Memory B cell (primary cell): Measurements from ENCODE around the gene CTDSP1.

ENCODE experiments used
- ATAC-seq: fragments of 150-1000 bp; cut with Tn5 transposase; 2 replicates; pipeline ENCODE4 v1.10.0; 2021; ENCODE audit warnings: low read depth, mild to moderate bottlenecking, moderate library complexity
- DNase-seq, 2 donors: peaks; one replicate each; pipeline ENCODE4 v3.0.0; 2022; ENCODE audit warnings: low spot score in 2 of 2
- H3K27ac Mint-ChIP-seq: one replicate; pipeline ENCODE4 v1.8.0; 2022; ENCODE audit warnings: mild to moderate bottlenecking, moderate library complexity, mixed read lengths
- H3K27me3 Mint-ChIP-seq: one replicate; pipeline ENCODE4 v1.8.0; 2022; ENCODE audit warnings: mixed read lengths
- H3K36me3 Mint-ChIP-seq: one replicate; pipeline ENCODE4 v1.8.0; 2022; ENCODE audit warnings: mild to moderate bottlenecking, mixed read lengths
- H3K4me1 Mint-ChIP-seq: one replicate; pipeline ENCODE4 v1.8.0; 2022; ENCODE audit warnings: mixed read lengths
- H3K4me3 Mint-ChIP-seq: one replicate; pipeline ENCODE4 v1.8.0; 2022; ENCODE audit warnings: mild to moderate bottlenecking, moderate library complexity, mixed read lengths
- H3K9me3 Mint-ChIP-seq: one replicate; pipeline ENCODE4 v1.8.0; 2022; ENCODE audit warnings: mixed read lengths

CTDSP1 gene

DNA sequence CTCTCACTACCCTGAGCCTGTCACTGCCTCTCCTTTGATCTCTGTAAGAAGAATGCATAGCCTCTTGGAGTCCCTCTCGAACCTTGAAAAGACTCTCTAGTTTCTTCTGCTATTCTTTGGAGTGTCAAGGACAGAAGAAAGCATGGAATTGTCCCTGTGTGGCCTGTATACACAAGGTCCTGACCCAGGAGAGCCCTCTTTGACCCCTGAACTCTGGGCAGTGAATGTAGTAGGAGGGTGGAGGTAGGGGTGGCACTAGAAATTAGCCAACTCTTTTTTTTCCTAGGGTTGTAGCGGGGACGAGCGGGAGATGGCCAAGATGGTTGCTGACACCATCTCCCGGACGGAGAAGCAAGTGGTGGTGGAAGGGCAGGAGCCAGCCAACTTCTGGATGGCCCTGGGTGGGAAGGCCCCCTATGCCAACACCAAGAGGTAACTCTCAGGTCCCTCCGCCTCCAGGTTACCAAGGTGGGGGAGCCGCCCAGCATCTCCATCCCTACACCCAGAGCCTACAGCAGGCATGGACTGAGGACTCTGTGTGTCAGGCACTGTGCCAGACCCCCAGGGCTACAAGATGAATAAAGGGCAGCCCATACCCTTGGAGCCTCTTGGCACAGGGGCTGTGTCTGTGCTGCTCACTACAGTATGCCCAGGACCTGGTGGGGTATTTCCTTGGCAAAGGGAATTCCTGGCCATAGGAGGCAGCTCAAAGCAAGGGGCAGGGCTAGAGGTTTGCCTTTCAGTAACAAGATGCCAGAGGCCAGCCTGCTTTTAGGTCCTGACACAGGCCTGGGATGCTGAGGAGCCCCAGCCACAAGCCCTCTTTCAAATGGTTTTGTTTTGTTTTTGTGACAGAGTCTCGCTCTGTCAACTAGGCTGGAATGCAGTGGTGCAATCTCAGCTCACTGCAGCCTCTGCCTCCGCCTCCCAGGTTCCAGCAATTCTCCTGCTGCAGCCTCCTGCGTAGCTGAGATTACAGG, 35.6 kb downstream of the CTDSP1 start:
- no peaks in the 10 kb centered on the region for H3K9me3 Mint-ChIP-seq
- no peaks in the 10 kb centered on the region for H3K36me3 Mint-ChIP-seq
- H3K27ac Mint-ChIP-seq, result no peak overlapping the region
- ATAC-seq (no peak), DNase-seq (no peak)
- H3K4me3 Mint-ChIP-seq, result no peak overlapping the region
- peaks cover 6% of the 10 kb centered on the region for H3K27me3 Mint-ChIP-seq
- peaks cover 3% of the 10 kb centered on the region for H3K4me1 Mint-ChIP-seq

DNA sequence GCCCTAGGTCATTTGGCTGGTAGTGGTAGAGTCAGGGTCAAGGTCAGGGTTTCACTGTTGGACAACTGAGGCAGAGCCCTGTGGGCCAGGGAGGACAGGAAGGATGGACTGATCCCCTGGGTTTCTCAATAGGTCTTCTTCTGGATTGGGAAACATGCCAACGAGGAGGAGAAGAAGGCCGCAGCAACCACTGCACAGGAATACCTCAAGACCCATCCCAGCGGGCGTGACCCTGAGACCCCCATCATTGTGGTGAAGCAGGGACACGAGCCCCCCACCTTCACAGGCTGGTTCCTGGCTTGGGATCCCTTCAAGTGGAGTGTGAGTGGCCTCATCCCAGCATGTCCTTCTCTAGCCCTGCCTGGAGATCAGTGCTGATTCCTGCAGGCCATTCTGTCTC, 37.3 kb downstream of the CTDSP1 start:
- H3K27ac Mint-ChIP-seq, result no peak overlapping the region
- peaks cover 3% of the 10 kb centered on the region for H3K4me1 Mint-ChIP-seq
- no peak for DNase-seq
- no peak overlapping the region for H3K4me3 Mint-ChIP-seq
- peaks cover 4% of the 10 kb centered on the region for H3K27me3 Mint-ChIP-seq
- H3K9me3 Mint-ChIP-seq, result no peaks in the 10 kb centered on the region
- ATAC-seq, result no peak
- H3K36me3 Mint-ChIP-seq, result no peaks in the 10 kb centered on the region

- Mint-ChIP-seq H3K27me3 (no peaks in the 10 kb centered on the region), H3K27ac (no peak overlapping the region), H3K4me3 (no peak overlapping the region), H3K9me3 (no peaks in the 10 kb centered on the region), H3K36me3 (no peaks in the 10 kb centered on the region), H3K4me1 (peaks cover 3% of the 10 kb centered on the region)
- ATAC-seq, result no peak
- no peak for DNase-seq
These were observed 38.3 kb downstream of the CTDSP1 start for GRCh38 chr2:218437969-218438368.

GRCh38 chr2:218438596-218438995, 38.9 kb downstream of the CTDSP1 start:
- peaks cover 3% of the 10 kb centered on the region for H3K4me1 Mint-ChIP-seq
- no peaks in the 10 kb centered on the region for H3K9me3 Mint-ChIP-seq
- no peak overlapping the region for H3K27ac Mint-ChIP-seq
- DNase-seq, result no peak
- H3K27me3 Mint-ChIP-seq, result no peaks in the 10 kb centered on the region
- no peaks in the 10 kb centered on the region for H3K36me3 Mint-ChIP-seq
- H3K4me3 Mint-ChIP-seq, result no peak overlapping the region
- ATAC-seq, result peak; percentile 65

GRCh38 chr2:218444692-218445357, 45.2 kb downstream of the CTDSP1 start:
- ATAC-seq (no peak), DNase-seq (no peak)
- Mint-ChIP-seq H3K4me3 (no peak overlapping the region), H3K27ac (no peak overlapping the region), H3K36me3 (peaks cover 8% of the 10 kb centered on the region), H3K4me1 (no peaks in the 10 kb centered on the region), H3K27me3 (no peaks in the 10 kb centered on the region), H3K9me3 (no peaks in the 10 kb centered on the region)

GRCh38 chr2:218445602-218446001, 45.9 kb downstream of the CTDSP1 start:
- Mint-ChIP-seq H3K27me3 (no peaks in the 10 kb centered on the region), H3K27ac (no peak overlapping the region), H3K4me1 (no peaks in the 10 kb centered on the region), H3K36me3 (peaks cover 8% of the 10 kb centered on the region), H3K4me3 (no peak overlapping the region), H3K9me3 (no peaks in the 10 kb centered on the region)
- no peak for ATAC-seq
- DNase-seq, result no peak

DNA sequence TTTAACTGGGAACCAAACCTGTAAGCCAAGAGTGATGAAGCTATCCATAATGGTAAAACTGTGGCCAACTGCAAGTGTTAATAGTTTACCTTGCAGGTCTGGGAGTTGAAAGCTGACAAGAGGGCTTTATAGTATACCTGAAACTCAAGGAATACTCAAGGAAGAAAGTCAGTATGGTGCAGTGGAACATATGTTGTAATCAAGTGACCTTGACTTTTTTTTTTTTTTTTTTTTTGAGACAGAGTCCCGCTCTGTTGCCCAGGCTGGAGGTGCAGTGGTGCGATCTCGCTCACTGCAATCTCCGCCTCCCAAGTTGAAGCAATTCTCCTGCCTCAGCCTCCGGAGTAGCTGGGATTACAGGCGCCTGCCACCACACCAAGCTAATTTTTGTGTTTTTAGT, 46.9 kb downstream of the CTDSP1 start:
- Mint-ChIP-seq H3K27ac (no peak overlapping the region), H3K27me3 (no peaks in the 10 kb centered on the region), H3K36me3 (peaks cover 8% of the 10 kb centered on the region), H3K4me1 (no peaks in the 10 kb centered on the region), H3K9me3 (no peaks in the 10 kb centered on the region), H3K4me3 (no peak overlapping the region)
- DNase-seq (no peak), ATAC-seq (no peak)

- Mint-ChIP-seq H3K4me1 (no peaks in the 10 kb centered on the region), H3K27ac (no peak overlapping the region), H3K36me3 (peaks cover 8% of the 10 kb centered on the region), H3K27me3 (no peaks in the 10 kb centered on the region), H3K9me3 (no peaks in the 10 kb centered on the region), H3K4me3 (no peak overlapping the region)
- ATAC-seq (no peak), DNase-seq (no peak)
These were observed 47.4 kb downstream of the CTDSP1 start for GRCh38 chr2:218447072-218447471.

GRCh38 chr2:218448934-218449333, 49.3 kb downstream of the CTDSP1 start:
- no peaks in the 10 kb centered on the region for H3K9me3 Mint-ChIP-seq
- no peak overlapping the region for H3K4me3 Mint-ChIP-seq
- no peaks in the 10 kb centered on the region for H3K4me1 Mint-ChIP-seq
- no peak overlapping the region for H3K27ac Mint-ChIP-seq
- DNase-seq (no peak), ATAC-seq (no peak)
- H3K27me3 Mint-ChIP-seq, result no peaks in the 10 kb centered on the region
- peaks cover 11% of the 10 kb centered on the region for H3K36me3 Mint-ChIP-seq

GRCh38 chr2:218452079-218452478, 52.4 kb downstream of the CTDSP1 start:
- Mint-ChIP-seq H3K4me3 (no peak overlapping the region), H3K4me1 (no peaks in the 10 kb centered on the region), H3K27ac (no peak overlapping the region), H3K27me3 (no peaks in the 10 kb centered on the region), H3K9me3 (peaks cover 6% of the 10 kb centered on the region), H3K36me3 (peaks cover 29% of the 10 kb centered on the region)
- DNase-seq (no peak), ATAC-seq (no peak)
